Epithelial cell of proximal tubule (primary cell): ENCODE data around the gene EFR3B. TPM values are rescaled to one million over a fixed set of nuclear protein-coding genes. Genes with fewer than 3 reads are reported as not detected.
A peak's percentile ranks its signal among the peaks of the same experiment; 100 is the strongest.

Experiments used
- DNase-seq: peaks from one replicate; pipeline ENCODE4 v3.0.0-alpha.2; 2011; ENCODE audit warnings: low read depth
- H3K4me3 ChIP-seq: 2 replicates; pipeline ENCODE4 v1.5.1; 2011; ENCODE audit warnings: low read depth, mild to moderate bottlenecking, low read length
- CTCF ChIP-seq: conservative IDR thresholded peaks from 2 replicates; pipeline ENCODE4 v1.5.1; 2012; ENCODE audit warnings: low read depth, mild to moderate bottlenecking, low read length
- total RNA-seq: library from RNA; depleted of rRNA; stranded (reverse); fragments of >200 nt; gene quantifications from 2 replicates; pipeline ENCODE4 v1.2.3, GENCODE V29; 2015

Gene EFR3B
- total RNA-seq, 1 donor from 2014 or later: 2.6 TPM

GRCh38 chr2:25168256-25169072 is 126.6 kb downstream of the EFR3B start, which contains the start of gene POMC:
TSS of gene POMC (minus strand) at chr2:25168580. CDS start at chr2:25164772, 3,808 bp downstream.
- no peak for DNase-seq
- peak within 1 kb of the TSS; percentile 39 for H3K4me3 ChIP-seq
- TF ChIP-seq CTCF: no peak

- DNase-seq: no peak
- no peak overlapping the region for H3K4me3 ChIP-seq
- TF ChIP-seq CTCF: no peak
Observed at GRCh38 chr2:25169073-25169470, 127.2 kb downstream of the EFR3B start.

GRCh38 chr2:25170888-25171287 is 129.0 kb downstream of the EFR3B start:
- no peak for TF ChIP-seq CTCF
- DNase-seq: no peak
- H3K4me3 ChIP-seq: no peak overlapping the region

GRCh38 chr2:25173719-25174118 is 131.8 kb downstream of the EFR3B start:
- no peak for DNase-seq
- no peak overlapping the region for H3K4me3 ChIP-seq
- TF ChIP-seq CTCF: no peak

- no peak for DNase-seq
- H3K4me3 ChIP-seq: no peak overlapping the region
- TF ChIP-seq CTCF: no peak
Observed at GRCh38 chr2:25174192-25174861, 132.5 kb downstream of the EFR3B start.

GRCh38 chr2:25176138-25176537 is 134.3 kb downstream of the EFR3B start:
- no peak for DNase-seq
- TF ChIP-seq CTCF: no peak
- H3K4me3 ChIP-seq: no peak overlapping the region
